ENCODE results near the gene ZNF76.

ZNF76 gene

GRCh38 chr6:35237476-35237875, 22.1 kb upstream of the ZNF76 start:
- no peak for DNase-seq

DNA sequence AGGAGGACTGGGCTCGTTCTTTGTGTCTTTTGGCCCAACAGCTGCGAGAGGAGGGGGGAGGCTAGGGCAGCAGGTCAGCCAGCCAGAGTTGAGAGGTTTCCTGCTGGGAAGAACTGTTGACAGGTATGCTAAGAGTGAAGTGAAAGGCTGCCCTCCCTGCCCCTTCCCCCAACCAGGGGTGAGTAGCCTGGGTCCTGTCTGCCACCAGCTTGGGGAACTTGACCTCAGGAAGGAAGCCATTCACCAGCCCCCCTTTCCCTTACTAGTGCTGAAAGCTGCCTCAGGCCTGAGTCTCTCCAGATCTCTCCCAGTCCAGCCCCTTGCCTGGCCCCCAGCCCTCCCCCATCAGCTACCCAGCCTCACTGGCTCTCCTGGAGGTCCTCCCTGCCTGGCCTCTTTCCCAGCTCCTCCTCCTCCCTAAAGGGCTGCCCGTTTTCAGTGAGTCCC, 20.7 kb upstream of the ZNF76 start:
- no peak for DNase-seq

DNA sequence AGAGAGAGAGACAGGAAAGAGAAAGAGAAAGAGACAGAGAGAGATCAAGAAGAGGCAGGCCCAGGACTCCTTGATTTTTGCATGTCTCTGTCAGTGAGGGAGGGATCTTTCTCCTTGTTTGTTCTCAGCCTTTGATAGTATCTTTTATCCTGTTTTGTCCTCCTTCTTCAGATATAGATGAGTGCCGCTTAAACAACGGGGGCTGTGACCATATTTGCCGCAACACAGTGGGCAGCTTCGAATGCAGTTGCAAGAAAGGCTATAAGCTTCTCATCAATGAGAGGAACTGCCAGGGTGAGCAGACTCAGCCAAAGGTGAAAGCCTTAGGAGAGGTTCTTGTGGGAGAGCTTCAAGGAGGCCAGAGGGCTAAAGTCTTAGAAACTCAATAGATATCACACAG, 20.0 kb upstream of the ZNF76 start:
- DNase-seq, result no peak

GRCh38 chr6:35240838-35241801, 18.4 kb upstream of the ZNF76 start:
- peak; percentile 65 for DNase-seq

DNA sequence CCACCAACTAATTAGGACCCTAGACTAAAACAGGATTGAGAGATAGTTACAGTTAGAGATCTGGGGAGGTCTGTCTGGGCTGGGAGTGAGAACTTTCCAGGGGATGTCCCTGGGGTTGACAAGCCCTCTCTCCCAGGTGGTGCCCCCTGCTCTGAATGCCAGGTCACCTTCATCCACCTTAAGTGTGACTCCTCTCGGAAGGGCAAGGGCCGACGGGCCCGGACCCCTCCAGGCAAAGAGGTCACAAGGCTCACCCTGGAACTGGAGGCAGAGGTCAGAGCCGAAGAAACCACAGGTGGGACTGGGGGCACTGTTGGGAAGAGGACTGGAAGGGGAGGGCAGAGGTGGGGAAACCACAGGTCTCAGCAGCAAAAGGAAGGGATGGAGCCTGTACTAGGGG, 17.0 kb upstream of the ZNF76 start:
- no peak for DNase-seq

- DNase-seq, result no peak
Observed at GRCh38 chr6:35242906-35243305, 16.6 kb upstream of the ZNF76 start.

GRCh38 chr6:35243386-35243958, 16.1 kb upstream of the ZNF76 start:
- no peak for DNase-seq

- DNase-seq, result no peak
Observed at GRCh38 chr6:35244551-35244950, 15.0 kb upstream of the ZNF76 start.

DNA sequence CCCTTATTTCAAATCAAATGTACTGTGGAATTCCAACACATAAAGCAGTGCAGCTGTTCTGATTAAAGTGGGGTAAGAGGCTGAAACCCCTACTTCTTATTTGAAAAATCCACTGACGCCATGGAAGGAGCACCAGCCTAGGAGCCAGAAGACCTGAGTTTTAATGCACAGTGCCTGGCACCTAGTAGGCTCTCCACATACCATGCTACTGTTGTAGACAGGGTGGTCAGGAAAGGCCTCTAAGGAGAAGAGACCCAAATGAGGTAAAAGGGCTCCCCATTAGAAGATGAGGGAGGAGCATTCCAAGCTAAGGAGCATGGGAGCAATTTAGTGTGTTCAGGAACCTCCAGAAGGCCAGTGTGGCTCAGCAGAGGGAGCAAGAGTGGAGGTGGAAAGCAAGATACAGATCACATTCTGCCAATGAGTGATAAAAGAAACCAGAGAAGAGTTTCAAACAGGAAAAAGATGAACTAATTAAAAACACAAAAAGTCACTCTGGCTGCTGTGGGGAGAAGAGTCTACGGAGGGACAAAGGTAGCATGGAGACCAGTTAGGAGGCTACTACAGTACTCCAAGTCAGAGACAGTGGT, 11.8 kb upstream of the ZNF76 start:
- no peak for DNase-seq

DNA sequence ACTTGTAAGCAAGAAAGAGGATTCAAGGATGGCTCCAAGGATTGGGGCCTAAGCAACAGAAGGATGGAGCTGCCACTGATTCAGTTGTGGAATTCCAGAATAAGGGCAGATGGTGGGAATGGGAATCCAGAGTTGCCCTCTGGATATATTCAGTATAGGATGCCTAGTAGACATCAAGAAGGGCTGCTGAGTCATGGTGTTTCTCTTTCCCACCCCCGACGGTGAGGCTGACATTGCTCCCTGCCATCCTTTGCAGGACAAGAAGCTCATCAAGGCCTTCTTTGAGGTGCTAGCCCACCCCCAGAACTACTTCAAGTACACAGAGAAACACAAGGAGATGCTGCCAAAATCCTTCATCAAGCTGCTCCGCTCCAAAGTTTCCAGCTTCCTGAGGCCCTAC, 11.2 kb upstream of the ZNF76 start:
- no peak for DNase-seq

DNA sequence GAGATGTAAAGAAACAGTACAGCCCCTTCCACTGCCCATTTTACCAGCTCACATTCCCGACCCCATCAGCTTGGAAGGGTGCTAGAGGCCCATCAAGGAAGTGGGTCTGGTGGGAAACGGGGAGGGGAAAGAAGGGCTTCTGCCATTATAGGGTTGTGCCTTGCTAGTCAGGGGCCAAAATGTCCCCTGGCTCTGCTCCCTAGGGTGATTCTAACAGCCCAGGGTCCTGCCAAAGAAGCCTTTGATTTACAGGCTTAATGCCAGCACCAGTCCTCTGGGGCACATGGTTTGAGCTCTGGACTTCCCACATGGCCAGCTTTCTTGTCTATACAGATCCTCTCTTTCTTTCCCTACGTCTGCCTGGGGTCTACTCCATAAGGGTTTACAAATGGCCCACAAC, 10.6 kb upstream of the ZNF76 start:
- DNase-seq, result no peak

GRCh38 chr6:35251949-35252348, 7.6 kb upstream of the ZNF76 start:
- no peak for DNase-seq

DNA sequence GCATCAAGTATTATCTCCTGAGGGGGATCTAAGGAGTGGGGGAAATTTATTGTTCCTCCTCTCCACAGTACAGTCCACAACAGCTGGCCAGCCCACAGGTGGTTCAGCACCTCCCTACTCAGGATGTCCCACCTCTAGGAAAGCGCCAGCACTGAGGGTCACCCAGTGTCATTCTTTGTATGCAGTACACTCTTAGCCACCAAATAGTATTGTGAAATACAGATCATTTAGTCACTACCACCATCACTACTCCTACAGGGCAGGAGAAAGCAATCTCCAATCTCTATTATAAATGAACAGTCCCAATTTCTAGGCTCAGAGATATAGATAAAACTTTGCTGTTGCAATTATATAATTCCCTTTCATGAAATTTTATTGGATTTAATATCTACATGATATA, 6.3 kb upstream of the ZNF76 start:
- DNase-seq, result no peak

DNA sequence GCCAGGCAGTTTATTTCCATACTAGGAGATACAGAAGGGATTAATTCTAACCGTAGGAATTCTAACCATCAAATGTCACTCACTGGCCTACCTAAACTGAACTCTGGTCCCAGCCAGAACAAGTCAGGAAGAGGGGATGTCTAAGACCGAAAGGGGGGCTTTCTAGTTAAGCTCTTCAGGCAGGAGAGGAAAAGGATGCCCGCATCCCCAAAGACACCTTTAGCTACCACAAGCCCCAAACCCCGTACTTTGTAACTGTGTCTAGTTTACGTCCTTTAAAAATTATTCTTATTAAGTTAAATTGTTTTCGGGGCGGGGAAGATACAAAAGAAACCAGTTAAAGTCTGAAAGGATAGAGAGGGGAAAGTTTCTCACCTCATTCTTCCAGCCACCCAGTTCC, 1.2 kb upstream of the ZNF76 start:
- no peak for DNase-seq

DNA sequence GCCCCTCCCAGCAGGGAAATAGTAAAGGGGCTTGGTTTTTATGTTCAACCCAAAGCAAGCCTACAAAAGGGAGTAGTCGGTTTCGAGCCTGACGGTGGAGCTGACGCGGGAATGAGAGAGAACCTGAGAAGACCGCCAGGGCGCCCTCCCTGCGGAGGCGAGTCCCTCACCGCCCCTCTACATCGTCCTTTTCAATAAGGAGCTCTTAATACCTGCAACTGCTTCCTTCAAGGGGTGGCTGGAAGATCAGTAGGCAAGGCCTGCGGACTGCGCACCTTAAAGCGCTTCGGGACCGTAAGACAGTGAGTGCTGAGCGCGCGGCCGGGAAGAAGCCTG, 709 bp upstream of the ZNF76 start:
- no peak for DNase-seq

DNA sequence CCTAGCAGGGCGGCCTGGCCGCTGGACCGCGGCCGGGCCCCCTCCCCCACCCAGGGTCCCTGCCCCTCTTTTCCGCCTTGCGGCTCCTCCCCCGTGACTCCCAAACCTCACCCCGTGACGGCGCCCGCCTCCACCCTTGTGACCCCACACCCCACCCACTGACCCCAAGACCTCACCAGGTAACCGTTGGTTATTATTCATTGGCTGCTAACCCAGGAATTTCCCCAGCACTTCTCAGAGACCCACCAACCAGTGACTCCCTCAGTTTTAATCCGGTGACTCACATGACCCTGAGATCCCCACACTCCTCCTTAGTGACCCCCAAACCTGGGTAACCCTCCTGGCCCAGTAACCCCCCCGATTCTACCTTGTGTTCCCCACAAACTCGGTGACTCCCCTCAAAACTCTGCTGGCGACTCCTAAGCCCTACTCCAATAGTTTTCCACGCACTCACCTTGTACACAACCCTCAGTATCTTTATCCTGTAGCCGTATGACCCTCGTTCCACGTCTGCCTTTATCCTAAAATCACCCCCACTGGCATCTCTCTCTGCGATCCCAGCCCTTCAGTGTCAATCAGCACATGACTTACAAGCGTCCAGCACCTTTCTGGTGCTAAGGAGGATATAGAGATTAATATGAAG, 534 bp downstream of the ZNF76 start:
- peak; percentile 89 for DNase-seq

- no peak for DNase-seq
Observed at GRCh38 chr6:35260591-35261570, 1.3 kb downstream of the ZNF76 start.

DNA sequence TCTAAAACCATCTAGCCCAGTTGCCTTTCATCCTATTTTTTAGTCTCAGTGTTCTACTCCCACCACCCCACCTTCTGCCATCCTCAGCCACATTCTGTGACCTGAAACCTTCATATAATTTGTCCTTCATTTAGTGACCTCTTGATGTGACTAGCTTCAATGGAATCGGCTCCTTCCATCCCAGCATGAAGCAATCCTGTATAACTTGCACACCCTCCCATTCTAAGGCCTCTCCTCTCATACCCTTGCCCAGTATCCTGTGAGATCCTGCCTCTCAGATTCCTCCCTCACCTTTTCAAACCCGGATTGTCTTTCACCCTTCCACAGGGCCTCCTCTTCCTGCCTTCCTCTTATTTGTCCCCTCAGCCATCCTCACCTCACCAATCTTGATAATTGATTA, 3.1 kb downstream of the ZNF76 start:
- DNase-seq, result no peak

- no peak for DNase-seq
Observed at GRCh38 chr6:35264550-35265274, 5.2 kb downstream of the ZNF76 start.

DNA sequence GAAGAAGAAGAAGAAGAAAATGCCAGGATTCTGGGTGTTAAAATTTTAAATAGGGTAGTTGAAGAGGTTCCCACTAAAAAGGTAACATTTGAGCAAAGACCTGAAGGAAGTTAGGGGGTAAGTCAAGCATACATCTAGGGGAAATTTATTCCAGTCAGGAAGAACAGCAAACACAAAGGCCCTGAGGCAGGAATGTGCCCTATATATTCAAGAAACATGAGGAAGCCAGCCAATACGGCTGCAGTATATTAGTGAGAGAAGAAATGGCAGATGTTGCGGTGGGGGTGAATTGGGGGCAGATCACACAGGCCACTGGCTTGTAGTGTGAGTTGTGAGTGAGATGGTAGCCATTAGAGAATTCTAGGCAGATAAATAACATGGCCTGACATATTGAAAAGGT, 6.0 kb downstream of the ZNF76 start:
- no peak for DNase-seq

- no peak for DNase-seq
Observed at GRCh38 chr6:35267446-35267845, 7.9 kb downstream of the ZNF76 start.

DNA sequence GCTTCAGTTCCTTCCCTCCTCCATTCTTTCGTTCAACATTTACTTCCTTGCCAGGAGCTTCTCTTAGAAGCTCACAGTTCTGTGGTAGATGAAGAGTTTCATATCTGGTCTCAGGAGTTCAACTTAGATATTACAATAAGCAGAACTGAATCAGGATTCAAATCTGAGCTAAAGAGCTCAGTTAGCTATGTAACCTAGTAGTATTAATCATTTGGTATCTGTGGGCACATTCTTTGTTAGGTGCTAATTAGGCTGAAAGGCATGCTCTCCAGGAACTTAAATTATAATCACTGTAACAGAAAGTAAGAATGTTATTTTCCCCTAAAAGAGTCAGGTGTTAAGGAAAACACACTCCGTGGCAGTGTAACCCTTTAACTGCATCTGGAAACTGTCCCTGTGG, 8.4 kb downstream of the ZNF76 start:
- no peak for DNase-seq
